MM.1S (cell line): ENCODE measurements around the gene HIPK2.

Experiments used
- DNase-seq: peaks from one replicate; pipeline ENCODE4 v3.0.0-alpha.2; 2015
- H2AFZ ChIP-seq: fragments of 300-600 bp; sonication (generic); 2 replicates; pipeline ENCODE4 v1.6.0; 2016; ENCODE audit warnings: antibody characterized with exemption, low read length
- H3F3A ChIP-seq: fragments of 300-600 bp; sonication (generic); 2 replicates; pipeline ENCODE4 v1.6.1; 2016; ENCODE audit warnings: mild to moderate bottlenecking, antibody characterized with exemption, low read length, moderate library complexity, mixed read lengths; ENCODE audit not compliant: insufficient read depth
- H3K27ac ChIP-seq: fragments of 300-600 bp; sonication (generic); 2 replicates; pipeline ENCODE4 v1.5.1; 2016; ENCODE audit warnings: mild to moderate bottlenecking, low read length
- H3K27me3 ChIP-seq: fragments of 300-600 bp; sonication (generic); replicated peaks from 2 replicates; pipeline ENCODE4 v1.6.0; 2016; ENCODE audit warnings: low read length; ENCODE audit not compliant: insufficient read depth
- H3K36me3 ChIP-seq: fragments of 300-600 bp; sonication (generic); replicated peaks from 2 replicates; pipeline ENCODE4 v1.6.1; 2016; ENCODE audit warnings: mild to moderate bottlenecking, low read length, mixed read lengths; ENCODE audit not compliant: insufficient read depth
- H3K4me1 ChIP-seq: fragments of 300-600 bp; sonication (generic); 2 replicates; pipeline ENCODE4 v1.6.1; 2016; ENCODE audit warnings: low read length, mixed read lengths
- H3K4me2 ChIP-seq: fragments of 300-600 bp; sonication (generic); 2 replicates; pipeline ENCODE4 v1.6.0; 2016; ENCODE audit warnings: low read depth, low read length
- H3K4me3 ChIP-seq: fragments of 300-600 bp; sonication (generic); 2 replicates; pipeline ENCODE4 v1.5.1; 2016; ENCODE audit warnings: low read length, mixed read lengths
- H3K79me2 ChIP-seq: fragments of 300-600 bp; sonication (generic); 2 replicates; pipeline ENCODE4 v1.6.1; 2016; ENCODE audit warnings: mixed run types, low read length, mixed read lengths
- H3K9ac ChIP-seq: fragments of 300-600 bp; sonication (generic); 2 replicates; pipeline ENCODE4 v1.6.1; 2016; ENCODE audit warnings: low read length, mixed read lengths
- H3K9me2 ChIP-seq: fragments of 300-600 bp; sonication (generic); replicated peaks from 2 replicates; pipeline ENCODE4 v1.6.1; 2016; ENCODE audit warnings: mild to moderate bottlenecking, low read length, mixed read lengths; ENCODE audit not compliant: insufficient read depth
- H3K9me3 ChIP-seq: fragments of 300-600 bp; sonication (generic); replicated peaks from 2 replicates; pipeline ENCODE4 v1.6.1; 2016; ENCODE audit warnings: mild to moderate bottlenecking, low read length, mixed read lengths; ENCODE audit not compliant: insufficient read depth
- H4K20me1 ChIP-seq: fragments of 300-600 bp; sonication (generic); 2 replicates; pipeline ENCODE4 v1.6.1; 2016; ENCODE audit warnings: mild to moderate bottlenecking, low read length, moderate library complexity, mixed read lengths; ENCODE audit not compliant: insufficient read depth
- EZH2 ChIP-seq: fragments of 300-600 bp; sonication (generic); optimal IDR thresholded peaks from 2 replicates; pipeline ENCODE3; 2017; ENCODE audit warnings: low read depth, mild to moderate bottlenecking, antibody characterized with exemption, low read length, mixed read lengths
- EZH2phosphoT487 ChIP-seq: fragments of 300-600 bp; sonication (generic); IDR thresholded peaks from 2 replicates; pipeline ENCODE4 v1.6.1; 2018; ENCODE audit warnings: antibody characterized with exemption, low read length
- TF ChIP-seq, protein P1 (sequence below): fragments of 300-600 bp; sonication (generic); IDR thresholded peaks from 2 replicates; pipeline ENCODE4 v1.5.1; 2016; ENCODE audit warnings: antibody characterized with exemption, low read length, mixed read lengths

The HIPK2 gene

GRCh38 chr7:139521439-139521838, 256.4 kb downstream of the HIPK2 start:
- Histone ChIP-seq H3K4me1 (no peaks in the 10 kb centered on the region), H4K20me1 (no peaks in the 10 kb centered on the region), H3K36me3 (no peaks in the 10 kb centered on the region), H3K27ac (no peak overlapping the region), H3K4me2 (no peak overlapping the region), H3K4me3 (no peak overlapping the region), H3K27me3 (peaks cover 27% of the 10 kb centered on the region), H3K9me3 (no peaks in the 10 kb centered on the region), H3F3A (no peaks in the 10 kb centered on the region), H3K79me2 (no peaks in the 10 kb centered on the region), H3K9me2 (no peaks in the 10 kb centered on the region), H3K9ac (no peak overlapping the region), H2AFZ (no peak overlapping the region)
- TF ChIP-seq, protein P1, sequence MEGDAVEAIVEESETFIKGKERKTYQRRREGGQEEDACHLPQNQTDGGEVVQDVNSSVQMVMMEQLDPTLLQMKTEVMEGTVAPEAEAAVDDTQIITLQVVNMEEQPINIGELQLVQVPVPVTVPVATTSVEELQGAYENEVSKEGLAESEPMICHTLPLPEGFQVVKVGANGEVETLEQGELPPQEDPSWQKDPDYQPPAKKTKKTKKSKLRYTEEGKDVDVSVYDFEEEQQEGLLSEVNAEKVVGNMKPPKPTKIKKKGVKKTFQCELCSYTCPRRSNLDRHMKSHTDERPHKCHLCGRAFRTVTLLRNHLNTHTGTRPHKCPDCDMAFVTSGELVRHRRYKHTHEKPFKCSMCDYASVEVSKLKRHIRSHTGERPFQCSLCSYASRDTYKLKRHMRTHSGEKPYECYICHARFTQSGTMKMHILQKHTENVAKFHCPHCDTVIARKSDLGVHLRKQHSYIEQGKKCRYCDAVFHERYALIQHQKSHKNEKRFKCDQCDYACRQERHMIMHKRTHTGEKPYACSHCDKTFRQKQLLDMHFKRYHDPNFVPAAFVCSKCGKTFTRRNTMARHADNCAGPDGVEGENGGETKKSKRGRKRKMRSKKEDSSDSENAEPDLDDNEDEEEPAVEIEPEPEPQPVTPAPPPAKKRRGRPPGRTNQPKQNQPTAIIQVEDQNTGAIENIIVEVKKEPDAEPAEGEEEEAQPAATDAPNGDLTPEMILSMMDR = no peak
- TF ChIP-seq EZH2 (no peak), EZH2phosphoT487 (no peak)
- DNase-seq = no peak

DNA sequence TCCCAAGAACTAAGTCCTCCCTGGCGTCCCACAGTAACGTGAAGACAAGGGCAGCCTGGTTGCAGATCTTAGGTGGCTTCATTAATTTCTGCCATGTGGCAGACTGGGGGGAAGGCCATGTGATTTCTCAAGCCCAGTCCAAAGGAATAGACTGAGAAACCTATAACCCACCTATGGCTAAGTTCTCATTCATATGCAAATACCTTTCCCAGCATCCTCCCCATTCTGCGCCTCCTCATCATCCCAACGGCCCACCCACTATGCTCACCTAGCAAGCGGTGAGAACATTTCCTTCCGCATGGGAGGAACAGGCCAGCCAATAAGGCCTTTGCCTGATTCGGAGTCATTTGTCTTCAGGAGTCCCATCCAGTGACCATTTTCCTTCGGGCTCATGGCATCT, 262.5 kb downstream of the HIPK2 start:
- Histone ChIP-seq H3K79me2 (no peaks in the 10 kb centered on the region), H3K4me2 (no peak overlapping the region), H3K9me3 (no peaks in the 10 kb centered on the region), H2AFZ (no peak overlapping the region), H3F3A (no peaks in the 10 kb centered on the region), H3K9me2 (no peaks in the 10 kb centered on the region), H3K36me3 (no peaks in the 10 kb centered on the region), H3K27me3 (no peaks in the 10 kb centered on the region), H4K20me1 (no peaks in the 10 kb centered on the region), H3K9ac (no peak overlapping the region), H3K4me3 (no peak overlapping the region), H3K4me1 (no peaks in the 10 kb centered on the region), H3K27ac (no peak overlapping the region)
- TF ChIP-seq EZH2phosphoT487 = no peak
- no peak for TF ChIP-seq EZH2
- TF ChIP-seq, protein P1 = no peak
- DNase-seq = no peak
